Keratinocyte (primary cell): Measurements from ENCODE around the gene OOEP.

Experiments used
- EZH2 ChIP-seq: IDR thresholded peaks from one replicate; pipeline ENCODE4 v1.6.1; 2012; ENCODE audit warnings: inconsistent platforms, mild to moderate bottlenecking, low read length, moderate library complexity
- TF ChIP-seq, protein P1 (sequence below), 3 experiments: IDR thresholded peaks in 1 of 3; conservative IDR thresholded peaks in 1 of 3; optimal IDR thresholded peaks in 1 of 3; 2 replicates in 2 of 3; 3 replicates in 1 of 3; pipeline versions ENCODE3 to v1.5.1; 2011; ENCODE audit warnings: low read length in 3 of 3, mild to moderate bottlenecking in 3 of 3, moderate library complexity in 2 of 3, control low read depth in 1 of 3, inconsistent platforms in 1 of 3; ENCODE audit not compliant: insufficient read depth in 2 of 3; ENCODE audit errors: extremely low read depth in 1 of 3

DNA sequence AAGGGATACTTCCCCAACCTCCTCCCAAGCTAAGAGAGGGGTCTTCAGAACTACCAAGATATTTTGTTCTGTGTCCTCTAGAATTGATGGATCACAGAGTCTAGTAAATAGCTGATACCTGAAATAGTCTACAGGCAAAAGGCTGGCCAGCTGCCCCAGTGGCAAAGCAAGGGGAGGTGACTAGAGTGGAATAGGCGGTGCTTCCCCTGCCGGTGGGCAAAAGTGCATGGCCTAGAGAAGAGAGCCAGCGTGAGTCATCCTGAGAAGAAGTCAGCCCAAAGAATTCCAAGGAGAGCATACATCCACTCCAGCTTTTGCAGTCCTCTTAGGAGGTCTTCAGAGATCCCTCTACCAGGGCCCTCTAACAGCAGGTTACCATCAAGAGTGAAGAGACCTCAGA lies 30.4 kb downstream of the OOEP start:
- TF ChIP-seq, protein P1, sequence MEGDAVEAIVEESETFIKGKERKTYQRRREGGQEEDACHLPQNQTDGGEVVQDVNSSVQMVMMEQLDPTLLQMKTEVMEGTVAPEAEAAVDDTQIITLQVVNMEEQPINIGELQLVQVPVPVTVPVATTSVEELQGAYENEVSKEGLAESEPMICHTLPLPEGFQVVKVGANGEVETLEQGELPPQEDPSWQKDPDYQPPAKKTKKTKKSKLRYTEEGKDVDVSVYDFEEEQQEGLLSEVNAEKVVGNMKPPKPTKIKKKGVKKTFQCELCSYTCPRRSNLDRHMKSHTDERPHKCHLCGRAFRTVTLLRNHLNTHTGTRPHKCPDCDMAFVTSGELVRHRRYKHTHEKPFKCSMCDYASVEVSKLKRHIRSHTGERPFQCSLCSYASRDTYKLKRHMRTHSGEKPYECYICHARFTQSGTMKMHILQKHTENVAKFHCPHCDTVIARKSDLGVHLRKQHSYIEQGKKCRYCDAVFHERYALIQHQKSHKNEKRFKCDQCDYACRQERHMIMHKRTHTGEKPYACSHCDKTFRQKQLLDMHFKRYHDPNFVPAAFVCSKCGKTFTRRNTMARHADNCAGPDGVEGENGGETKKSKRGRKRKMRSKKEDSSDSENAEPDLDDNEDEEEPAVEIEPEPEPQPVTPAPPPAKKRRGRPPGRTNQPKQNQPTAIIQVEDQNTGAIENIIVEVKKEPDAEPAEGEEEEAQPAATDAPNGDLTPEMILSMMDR (optimal IDR thresholded peaks at IDR 0.05 in 1 of 3, IDR thresholded peaks at IDR 0.05 in 1 of 3, conservative IDR thresholded peaks at IDR 0.05 in 1 of 3; ENCODE audit: extremely low read depth in 1 of 3, insufficient read depth in 2 of 3, low read length in 3 of 3), result no peak
- no peak for TF ChIP-seq EZH2
